Activated gamma-delta T cell (primary cell): ENCODE results near the gene CFDP1.

ENCODE experiments used
- DNase-seq: peaks from one replicate; lab custom pipeline; 2025; lab: John Stamatoyannopoulos, UW

CFDP1 gene

DNA sequence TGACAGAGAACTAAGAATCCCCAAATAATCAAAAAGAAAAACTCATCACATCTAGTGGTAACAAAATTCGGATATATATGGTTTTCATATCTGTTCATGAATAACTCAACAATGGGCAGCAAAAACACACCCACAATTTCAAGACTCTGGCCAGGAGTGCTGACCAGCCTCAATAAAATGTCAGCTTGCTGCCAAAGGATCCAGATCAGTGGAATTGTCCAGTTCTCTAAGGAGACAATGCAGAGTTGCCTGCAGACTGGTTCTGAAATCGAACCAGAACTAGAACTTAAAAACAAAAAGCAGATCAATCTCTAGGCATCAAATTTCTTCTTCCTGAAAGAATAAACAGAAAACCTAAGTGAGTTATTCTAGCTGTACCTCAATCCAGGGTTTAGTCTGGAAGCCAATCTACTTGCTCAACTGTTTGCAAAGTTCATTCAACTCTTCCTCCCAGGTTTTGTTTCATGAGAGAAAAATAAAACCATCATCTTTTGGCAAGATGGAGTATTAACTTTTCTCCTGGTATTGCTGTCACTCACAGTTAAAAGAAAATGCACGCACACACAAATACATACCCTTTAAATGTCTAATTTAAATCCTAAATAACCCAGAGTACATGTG lies 61.0 kb downstream of the CFDP1 start:
- no peak for DNase-seq

DNA sequence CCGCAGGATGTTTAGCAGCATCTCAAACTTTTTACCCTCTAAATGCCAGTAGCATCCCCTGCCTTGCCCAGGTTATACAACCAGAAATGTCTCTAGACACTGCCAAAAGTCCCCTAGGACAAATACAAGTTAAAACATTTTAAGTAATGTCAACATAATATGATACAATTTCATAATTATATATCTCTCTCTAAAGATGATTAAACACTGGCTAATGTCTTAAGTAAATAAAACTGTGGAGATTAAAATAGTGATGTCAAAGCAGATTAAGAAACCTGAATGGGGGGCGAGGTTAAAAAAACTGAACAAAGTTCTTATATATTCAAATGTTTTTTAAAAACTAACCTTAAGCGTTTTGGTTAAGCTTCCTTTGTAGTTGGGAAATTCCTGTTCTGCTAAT lies 62.1 kb downstream of the CFDP1 start:
- no peak for DNase-seq

DNA sequence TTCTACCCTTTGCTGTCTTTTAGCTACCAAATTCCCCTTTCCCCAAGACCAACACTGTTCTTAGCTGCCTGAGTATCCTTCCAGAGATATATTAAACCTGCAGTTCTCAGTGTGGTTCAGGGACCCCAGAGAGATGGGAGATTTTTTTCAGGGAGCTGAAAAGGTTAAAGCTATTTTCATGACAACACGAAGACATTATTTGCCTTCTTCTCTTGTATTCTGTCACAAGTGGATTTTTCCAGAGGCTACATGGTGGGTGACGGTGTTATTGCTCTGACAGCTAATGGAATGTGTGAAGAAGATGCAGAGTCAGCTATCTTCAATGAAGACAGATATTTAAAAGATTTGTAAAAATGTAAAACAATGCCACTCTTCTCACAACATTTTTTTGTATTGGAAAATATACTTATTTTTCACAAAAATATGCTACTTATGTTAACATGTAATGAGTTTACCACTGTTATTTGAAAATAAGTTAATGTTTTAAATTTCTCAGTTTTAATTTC lies 69.0 kb downstream of the CFDP1 start:
- no peak for DNase-seq

DNA sequence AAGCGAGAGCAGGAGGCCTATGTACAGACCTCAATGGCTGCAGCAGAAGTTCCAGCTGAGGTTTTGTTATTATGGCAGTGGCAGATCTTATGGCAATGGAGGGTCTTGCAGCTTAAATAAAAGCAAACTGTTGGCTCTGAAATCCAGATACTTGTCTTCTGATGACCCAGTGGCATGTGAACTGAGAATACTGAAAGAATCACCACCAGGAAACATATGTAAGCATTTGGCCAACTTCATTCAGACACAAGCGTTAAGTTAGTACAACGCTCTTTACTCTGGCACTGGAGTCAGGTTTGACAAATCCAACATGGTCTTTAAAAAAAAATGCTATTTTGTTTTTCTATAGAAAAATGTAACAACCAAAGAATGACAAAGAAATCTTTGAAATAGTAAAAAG lies 70.5 kb downstream of the CFDP1 start:
- DNase-seq: no peak

DNA sequence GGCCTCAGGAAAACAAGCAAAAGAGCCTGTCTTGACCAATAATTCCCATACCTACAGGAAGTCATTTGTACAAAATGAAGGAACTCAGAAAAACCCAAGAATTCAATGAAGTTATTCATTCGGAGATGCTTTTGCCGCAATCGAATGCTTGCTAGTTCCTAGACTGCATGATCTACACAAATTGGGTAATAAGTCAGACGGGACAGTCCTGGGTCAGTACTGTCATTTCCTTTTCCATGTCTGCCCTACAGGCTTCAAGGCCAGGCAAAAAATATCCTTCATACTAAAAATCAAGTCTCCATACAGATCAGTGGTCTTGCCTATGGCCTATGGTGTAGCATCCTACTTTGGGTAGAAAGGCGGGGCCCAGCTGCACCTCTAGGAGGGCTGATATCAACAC lies 71.4 kb downstream of the CFDP1 start:
- no peak for DNase-seq

DNA sequence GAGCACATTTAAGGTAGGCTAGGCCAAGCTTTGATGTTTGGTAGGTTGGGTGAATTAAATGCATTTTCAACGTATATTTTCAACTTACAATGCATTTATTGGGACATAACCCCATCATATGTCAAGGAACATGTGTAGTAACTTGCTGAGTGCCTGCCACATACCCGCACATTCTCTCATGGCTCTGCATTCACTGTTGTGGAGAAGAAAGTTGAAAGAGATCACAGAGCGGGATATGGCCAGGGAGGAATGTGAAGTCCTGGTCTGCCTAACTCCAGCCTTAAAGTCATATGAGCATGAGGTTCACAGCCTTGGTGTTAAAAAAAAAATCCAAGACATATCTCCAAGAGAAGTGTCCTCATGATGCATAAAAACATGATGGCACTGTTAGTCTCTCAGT lies 79.1 kb downstream of the CFDP1 start:
- no peak for DNase-seq

DNA sequence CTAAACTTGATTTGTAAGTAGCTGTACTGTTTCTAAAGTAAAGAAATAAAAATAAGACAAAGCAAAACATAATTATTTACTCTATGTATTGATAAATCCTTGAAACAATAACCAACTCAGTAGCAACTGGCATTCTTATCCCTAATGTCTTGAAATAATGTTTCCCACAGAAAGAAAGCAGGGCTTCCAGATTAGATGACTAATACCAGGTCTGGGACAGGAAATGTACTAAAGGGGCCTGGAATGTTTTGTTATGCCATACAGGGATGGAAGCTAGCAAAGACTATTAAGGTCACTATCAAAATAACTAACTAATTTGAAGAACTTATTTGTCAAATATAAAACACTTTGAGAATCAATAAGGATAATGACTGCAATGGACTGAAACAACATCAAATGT lies 82.1 kb downstream of the CFDP1 start:
- no peak for DNase-seq

DNA sequence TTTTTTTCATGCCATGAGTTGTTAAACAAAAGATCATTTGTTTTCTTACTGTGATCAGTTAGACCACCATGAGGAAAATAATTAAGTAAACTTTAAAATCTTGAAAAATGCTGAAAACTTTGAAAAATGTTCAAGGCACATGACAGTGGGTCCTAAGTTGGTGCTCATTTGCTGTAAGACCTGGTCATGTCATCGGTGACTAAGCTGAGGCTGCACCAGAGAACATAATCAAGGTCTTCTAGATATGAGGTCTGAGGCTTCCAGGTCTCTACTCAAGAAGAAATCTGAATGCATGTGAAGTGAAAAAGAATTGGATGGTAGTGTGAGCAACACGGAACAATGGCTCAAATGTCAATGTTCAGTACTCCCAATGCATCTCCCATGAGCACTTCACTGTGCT lies 87.6 kb downstream of the CFDP1 start:
- no peak for DNase-seq

DNA sequence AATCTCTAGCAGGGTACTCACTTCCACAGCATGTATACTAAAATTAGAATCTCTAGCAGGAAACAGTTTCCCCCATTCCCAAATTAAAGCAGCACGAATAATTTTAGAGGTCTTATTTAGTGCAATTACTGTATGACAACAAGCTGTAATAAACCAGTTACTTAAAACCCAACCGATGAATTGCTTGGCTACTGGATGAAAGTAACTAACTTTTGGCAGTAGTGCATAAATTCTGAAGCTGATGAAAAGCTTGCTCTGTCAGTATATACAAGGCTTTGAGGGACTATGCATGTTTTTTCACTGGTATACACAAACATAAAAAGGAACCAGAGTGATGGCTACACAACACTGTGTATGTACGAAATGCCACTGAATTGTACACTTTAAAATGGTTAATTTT lies 89.4 kb downstream of the CFDP1 start:
- DNase-seq: no peak

DNA sequence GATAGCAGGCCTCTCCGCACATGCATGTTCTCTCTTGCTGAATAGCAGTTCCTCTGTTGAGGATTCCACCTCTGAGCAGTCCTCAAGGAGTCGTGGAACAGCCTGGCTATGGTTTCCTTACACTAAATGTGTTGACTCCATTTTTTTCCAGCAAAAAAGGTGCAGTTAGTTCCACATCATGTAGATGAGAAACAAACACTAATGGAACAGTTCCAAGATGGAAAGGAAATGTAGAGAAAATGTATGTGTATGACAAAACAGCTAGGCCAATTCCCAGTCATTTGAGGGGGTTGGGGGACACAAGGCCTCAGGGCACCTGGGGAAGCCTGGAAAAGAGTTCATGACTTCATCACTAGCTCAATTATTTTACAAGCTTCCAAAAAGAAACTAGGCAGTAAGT lies 90.0 kb downstream of the CFDP1 start:
- no peak for DNase-seq

DNA sequence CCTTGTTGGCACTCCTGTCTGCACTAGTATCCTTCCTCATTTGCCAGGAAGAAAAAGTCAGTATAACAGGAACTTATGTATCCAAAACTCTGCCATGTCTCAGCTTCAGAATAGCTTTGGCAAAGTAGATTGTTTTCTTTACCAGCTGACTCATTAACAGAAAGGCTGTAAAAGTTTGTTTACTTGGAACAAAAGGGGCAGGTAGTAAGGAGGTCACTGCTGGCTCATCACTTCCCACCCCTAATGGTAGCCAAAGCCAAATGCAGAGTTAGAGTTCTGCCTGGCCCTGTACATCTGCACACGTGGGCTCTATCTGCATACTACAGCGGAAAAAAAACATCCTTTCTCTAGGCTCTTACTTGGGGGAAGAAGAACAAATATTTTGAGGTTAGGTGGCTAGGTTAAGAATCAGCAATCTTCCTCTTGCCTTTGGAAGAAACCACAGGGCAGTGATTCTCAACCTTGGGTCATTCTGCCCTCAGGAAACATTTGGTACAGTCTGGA lies 90.9 kb downstream of the CFDP1 start:
- no peak for DNase-seq

DNA sequence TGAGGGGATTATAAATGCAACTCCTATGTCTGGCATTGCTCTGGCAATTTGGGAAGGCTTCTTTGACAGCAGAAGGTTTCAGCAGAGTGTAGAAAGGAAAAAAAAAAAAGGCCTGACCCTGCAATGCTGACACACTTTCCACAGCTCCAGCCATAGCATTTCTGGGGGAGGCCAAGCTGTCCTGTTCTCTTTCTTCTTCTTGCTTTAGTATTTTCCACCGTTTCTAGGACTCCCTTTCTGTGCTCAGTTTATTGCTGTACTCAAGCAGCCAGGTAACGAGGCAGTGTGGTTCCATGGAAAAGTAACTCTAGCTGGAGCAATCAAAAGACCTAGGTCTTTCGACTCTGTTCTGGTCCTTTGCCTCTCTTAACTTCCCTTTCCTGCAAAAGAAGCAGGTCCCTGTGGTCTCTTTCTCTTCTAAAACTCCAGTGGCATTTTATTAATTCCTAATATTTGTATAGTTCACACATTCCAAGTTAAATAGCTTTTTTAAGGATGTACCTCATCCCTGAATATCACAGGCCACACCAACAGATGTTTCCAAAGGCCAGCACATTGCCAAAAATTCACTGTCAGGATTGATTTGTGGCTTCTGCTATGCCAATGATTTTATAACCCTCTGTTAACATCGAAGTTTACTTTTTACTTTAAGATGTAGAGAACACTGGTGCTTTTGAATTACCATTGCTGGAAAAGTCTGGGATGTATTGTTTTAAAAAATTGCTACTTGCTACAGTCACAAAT lies 91.6 kb downstream of the CFDP1 start:
- no peak for DNase-seq

DNA sequence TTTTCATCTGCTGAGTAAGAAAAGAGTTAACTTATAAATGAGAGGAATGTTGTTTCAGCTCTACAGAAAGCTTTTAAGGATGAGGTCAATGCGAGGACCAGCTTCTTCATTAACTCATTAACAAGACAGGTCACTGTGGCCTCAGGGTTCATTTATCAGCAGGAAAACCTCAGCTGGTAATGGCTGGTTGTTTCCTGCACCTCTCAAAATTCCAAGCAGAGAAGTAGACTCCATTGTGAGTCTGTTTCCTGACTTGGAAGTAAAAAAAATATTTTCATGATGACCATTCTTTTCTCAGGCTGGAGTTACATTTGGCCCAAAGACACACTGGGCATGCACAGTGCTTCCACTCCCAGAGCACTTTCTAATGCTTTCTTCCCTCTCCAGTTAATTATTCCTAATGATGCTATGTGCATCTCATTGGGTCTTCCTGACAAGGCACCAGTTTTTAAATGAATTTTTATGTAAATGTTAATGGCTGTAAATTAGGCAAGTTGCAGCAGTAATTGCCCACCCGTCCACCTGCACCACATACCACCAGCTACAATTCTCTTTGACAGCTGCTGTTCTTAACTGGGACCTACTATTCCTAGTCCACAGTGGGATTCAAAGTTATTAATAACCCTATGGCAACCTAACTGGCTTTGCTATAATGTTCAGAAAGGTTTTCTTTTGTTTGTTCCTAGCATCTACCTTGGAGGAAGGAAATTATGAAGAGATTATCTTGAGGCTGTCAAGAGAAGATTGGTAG lies 92.4 kb downstream of the CFDP1 start:
- DNase-seq: no peak

DNA sequence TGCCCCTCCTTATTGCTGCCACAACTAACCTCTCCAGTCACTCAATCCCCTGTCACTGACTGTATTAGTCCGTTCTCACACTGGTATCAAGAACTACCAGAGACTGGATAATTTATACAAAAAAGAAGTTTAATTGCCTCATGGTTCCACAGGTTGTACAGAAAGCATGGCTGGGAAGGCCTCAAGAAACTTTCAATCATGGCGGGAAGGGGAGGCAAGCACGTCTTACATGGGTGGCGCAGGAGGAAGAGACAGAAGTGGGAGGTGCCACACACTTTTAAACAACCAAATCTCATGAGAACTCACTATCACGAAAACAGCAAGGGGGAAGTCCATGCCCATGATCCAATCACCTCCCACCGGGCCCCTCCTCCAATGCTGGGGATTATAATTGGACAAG lies 95.9 kb downstream of the CFDP1 start:
- no peak for DNase-seq

DNA sequence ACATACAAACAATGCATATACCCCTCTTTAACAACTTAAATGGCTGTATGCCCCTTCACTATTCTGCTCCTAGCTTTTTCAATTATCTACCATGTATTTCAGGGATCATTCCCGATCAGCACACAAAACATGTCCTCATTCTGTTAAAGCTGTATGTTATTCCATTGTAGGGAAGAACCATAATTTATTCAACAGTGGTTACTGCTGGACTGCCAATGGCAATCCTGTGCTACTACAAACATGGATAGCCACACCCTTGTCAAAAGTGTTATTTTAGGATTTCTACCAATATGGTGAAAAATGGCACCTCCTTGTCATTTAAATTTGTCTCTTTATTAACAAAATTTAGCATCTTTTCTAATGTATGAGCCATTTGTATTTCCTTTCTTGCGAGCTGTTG lies 96.8 kb downstream of the CFDP1 start:
- DNase-seq: no peak

DNA sequence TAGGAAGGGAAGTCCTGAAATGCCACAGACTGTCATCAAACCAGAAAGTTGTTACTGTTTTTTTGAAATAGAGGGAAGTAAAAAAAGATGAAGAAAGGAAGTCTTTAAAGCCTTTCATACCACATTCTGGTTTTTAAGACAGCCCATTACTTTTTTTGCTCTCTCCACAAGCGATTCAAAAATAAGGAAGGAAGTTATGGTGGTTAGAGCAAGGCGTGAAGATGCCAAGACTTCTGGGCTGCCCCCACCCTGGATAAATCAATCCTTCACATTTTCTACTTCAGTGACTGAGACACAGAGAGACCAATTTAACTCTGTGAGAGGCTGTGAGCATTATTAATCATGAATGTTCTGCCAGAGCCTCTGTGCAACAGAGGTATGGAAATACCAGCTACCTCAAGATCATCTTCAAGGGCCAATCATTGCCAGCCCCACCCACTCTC lies 99.6 kb downstream of the CFDP1 start:
- no peak for DNase-seq

DNA sequence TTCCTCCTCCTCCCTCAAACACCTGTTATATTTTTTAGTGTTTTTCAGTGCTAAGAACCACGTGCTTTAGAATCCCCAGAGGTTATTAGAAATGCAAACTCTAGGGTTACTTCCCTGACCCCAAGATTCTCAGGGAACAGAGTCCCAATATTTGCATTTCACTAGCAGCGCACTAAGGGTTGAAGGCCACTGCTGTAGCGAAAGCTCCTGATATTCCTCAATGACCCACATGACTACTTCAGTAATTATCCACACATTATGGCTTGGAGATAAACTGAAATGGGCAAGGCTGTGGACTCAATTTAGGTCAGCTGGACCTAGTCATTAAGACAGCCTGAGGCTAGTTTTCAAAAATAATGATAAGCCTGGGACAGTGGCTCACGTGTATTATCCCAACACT lies 103.4 kb downstream of the CFDP1 start:
- no peak for DNase-seq

DNA sequence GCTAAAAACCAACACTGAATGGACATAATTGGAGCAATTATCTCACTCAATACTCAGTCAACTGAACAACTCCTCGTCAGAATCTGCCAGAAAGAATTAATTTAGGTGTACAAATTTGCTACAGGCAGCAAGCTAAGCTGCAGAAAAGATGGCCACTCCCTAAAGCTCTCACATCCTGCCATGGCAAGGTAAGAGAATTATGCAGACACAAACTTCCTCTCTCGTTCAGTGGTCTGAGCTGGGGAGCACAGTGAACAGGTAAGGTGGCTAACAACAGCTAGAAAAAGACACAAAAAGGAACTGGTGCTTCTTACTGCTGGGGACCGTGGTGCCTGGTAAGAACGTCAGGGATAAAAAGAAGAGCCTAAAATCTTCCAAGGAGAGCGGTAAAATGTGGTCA lies 107.0 kb downstream of the CFDP1 start:
- DNase-seq: no peak

DNA sequence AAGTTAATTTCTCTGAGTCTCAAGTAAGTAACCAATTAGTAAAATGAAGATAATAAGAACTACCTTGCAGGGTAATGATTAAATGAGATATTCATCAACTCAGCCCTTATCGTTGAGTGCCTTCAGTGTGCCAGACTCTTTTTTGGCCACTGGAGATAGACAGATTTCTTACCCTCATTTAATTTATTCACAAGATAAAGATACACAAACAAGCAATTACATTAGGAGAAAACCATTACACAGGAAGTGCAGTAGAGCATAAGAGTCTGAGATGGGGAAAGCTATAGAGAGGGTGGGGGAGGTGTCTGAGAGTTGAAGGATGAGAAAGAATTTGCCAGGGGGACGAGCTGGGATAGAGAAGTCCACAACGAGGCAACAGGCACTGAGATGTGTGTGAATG lies 109.4 kb downstream of the CFDP1 start:
- DNase-seq: no peak

DNA sequence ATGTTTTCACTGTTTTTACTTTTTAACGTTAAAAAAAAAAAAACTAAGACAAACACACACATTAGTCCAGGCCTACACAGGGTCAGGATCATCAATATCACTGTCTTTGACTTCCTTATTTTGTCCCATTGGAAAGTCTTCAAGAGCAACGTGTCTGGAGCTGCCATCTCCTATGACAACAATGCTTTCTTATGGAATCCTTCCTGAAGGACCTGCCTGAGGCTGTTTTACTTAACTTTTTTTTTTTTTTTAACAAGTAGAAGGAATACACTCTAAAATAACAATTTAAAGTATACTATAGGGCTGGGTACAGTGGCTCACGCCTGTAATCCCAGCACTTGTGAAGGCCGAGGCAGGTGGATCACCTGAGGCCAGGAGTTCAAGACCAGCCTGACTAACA lies 110.1 kb downstream of the CFDP1 start:
- DNase-seq: no peak

DNA sequence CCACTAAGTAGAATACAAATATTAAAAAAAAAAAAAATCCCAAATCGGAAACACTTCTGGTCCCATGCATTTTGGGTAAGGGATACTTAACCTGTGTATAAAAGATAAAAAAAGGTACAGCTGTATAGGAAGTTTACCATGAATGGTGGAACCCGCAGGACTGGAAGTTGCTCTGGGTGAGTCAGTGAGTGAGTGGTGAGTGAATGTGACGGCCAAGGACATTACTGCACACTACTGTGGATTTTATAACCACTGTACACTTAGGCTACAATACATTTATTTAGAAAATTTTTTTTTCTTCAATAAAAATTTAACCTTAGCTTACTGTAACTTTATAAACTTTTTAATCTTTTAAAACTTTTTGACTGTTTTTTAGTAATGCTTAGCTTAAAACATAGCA lies 110.6 kb downstream of the CFDP1 start:
- no peak for DNase-seq

DNA sequence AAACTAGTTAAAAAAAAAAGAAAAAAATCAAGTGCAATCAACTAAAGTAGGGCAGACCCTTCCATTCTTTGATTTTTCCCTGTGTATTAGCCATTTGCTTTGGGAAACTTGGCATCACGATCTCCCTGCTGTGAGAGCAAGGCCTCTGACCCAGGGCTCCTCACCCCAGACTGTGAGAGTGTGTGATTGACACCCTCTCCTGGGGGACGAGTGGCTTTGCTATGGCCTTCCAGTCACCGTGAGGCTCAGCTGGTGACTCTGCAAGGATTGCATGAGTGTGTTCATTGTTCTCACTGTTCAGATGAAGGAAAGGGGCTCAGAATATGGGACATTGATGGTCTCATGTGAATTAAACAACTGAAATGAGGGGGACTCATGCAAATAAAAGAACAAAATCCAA lies 112.9 kb downstream of the CFDP1 start:
- no peak for DNase-seq
